ENCODE measurements around the gene HOXA4. TPM values are rescaled to one million over a fixed set of nuclear protein-coding genes. Genes with fewer than 3 reads are reported as not detected.

The HOXA4 gene
- total RNA-seq, 1 donor from 2014 or later: 0.15 TPM

- no peak for DNase-seq
- ATAC-seq: no peak
- intact Hi-C loops (cut with micrococcal nuclease): no loop called here
Observed at GRCh38 chr7:27124902-27125689, 5.5 kb downstream of the HOXA4 start.

GRCh38 chr7:27124096-27124901 is 6.3 kb downstream of the HOXA4 start:
- no peak for ATAC-seq
- intact Hi-C loops (cut with micrococcal nuclease): no loop called here
- DNase-seq: no peak

DNA sequence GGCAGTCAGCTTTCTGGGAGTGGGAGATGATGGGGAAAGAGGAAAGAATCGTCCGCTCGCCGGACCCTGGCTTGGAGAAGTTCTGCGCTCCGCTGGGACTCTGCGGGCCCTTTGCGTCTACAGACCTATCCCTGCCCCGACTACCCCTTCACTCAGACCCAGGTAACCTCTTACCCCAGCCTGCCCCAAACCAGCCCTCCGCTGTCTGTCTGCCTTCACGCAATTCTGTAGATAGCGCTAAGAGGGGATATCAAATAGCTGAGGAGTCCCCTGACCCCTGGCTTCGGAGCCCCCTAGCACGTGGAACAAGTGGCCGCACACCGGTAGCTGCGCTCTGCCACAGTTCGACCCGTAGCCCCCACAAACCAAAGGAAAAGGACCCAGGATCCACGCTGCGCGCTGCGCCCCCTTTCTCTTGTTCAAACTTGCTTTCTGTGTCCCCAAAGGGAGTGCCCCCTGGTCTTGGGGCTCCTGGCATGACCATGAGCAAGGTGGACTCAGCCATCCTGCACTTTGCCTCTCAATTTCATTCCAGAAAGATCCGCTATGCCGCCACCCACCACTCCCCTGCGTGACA is 7.0 kb downstream of the HOXA4 start:
- intact Hi-C loops (cut with micrococcal nuclease): no loop called here
- ATAC-seq (no peak), DNase-seq (no peak)

GRCh38 chr7:27123007-27123476 is 7.5 kb downstream of the HOXA4 start:
- no peak for ATAC-seq

DNA sequence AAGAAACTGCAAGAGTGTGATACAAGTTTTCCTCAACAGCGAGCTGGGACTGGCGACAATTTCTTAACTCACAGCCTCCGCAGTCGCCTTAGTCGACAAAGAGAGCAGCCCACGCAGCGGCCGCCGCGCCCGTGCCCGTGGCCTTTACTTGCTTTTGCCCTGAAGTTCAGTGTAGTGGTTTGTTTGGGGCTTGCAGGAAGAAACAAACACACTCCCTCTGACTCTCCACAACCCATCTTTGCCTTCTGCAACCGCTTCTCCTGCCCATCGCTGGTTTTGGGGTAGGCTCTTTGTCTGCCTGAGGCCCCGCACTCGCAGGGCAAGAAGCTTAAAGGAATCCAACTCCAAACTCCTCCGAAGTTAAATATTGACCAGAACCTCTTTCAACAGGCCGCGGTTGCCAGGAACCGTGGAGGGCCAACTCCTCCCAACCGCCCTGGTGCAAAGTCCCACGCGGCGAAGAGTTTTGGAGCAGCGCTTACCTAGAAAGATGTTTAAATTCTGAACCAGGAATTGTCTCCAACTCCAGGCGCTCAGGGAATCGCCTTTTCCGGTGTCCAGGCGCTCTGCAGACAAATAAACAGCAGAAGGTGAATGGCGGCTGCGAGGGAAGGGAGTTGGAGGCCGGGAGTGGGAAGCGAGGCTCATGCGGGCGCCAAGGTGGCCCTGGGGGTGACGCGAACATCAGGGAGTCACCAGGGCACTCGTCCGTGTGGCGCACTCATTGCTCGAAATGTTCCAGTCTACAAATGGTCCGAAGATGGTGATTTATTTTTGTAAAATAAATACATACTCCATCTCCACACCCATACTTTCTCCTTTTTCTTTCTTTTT is 8.3 kb downstream of the HOXA4 start:
- ATAC-seq (no peak), DNase-seq (no peak)
- intact Hi-C loops (cut with micrococcal nuclease): no loop called here

More at GRCh38 chr7:27123007-27123476, 7.5 kb downstream of the HOXA4 start:
- no peak for DNase-seq
- intact Hi-C loops (cut with micrococcal nuclease): no loop called here

- intact Hi-C loops (cut with micrococcal nuclease): no loop called here
- no peak for DNase-seq
- ATAC-seq: no peak
Observed at GRCh38 chr7:27121684-27122076, 8.9 kb downstream of the HOXA4 start.

DNA sequence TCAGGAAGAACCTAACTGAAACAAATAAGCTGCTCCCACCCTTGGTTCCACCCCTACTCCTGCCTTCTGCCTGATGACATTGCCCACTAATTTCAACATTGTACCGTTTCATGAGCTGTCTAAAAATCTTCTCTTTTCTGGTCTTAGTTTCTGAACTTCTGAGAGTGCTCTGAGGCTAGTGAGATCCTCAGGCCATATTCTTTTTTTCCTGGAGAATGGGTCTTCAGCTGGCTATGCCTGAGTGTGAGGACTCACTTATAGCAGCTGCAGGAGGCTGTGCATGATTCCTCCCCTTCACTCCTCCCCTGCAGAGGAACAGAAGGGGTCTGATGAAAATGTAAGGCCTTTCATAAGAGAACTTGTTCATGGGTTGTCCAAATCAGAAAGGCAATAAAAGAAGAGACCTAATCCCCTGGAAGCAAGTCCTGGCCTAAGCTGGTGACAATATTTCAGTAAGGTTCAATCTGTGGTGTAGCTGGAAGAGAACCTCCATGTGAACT is 11.1 kb downstream of the HOXA4 start:
- ATAC-seq (no peak), DNase-seq (no peak)
- intact Hi-C loops (cut with micrococcal nuclease): no loop called here

GRCh38 chr7:27118580-27118979 is 12.0 kb downstream of the HOXA4 start:
- no peak for ATAC-seq
- DNase-seq: no peak
- intact Hi-C loops (cut with micrococcal nuclease): no loop called here

- intact Hi-C loops (cut with micrococcal nuclease): no loop called here
- DNase-seq: no peak
Observed at GRCh38 chr7:27117887-27118491, 12.6 kb downstream of the HOXA4 start.

DNA sequence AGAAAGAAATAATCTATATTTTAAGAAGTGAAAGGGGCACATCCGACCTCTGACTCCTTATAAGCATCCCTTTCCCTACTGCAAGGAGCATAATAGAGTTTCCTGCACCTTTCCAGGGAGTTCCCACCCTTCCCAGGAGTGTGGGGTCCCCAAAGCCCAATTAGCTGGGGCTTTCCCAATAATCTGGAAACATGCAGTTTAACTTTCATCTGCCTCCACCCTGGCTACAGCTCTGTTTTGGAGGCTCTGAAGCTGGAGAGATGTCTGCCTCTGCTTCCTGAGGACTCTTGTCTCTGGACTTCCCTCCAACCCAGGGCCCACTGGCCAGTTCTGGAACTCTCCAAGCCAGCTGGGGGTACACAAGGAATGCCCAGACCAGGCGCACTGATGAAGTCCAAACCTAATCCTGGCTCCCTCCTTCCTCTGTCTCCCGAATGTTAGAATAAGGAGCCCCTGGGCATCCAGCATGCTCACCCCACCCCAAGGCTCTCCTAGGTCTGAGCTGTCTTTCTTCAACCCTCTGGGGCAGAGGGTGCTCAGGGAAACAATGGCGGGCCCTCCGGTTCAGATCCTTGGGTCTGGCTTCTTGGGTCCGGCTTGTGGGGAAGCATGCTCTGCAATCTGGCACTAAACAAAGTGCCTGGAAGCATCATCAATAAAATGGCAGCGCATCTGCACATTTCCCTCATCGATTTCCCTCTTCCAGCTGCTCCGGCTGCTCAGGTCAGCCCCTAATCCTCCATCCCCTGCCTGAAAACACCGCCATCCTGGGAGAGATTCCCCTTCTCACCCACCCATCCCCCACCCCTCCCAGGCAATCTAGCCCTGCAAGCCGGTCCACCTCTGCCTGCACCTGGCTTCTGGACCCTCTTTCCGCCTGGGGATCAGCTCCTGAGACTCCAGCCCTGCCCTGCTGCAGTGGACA is 13.3 kb downstream of the HOXA4 start:
- no peak for ATAC-seq
- no peak for DNase-seq
- intact Hi-C loops (cut with micrococcal nuclease): no loop called here

More at GRCh38 chr7:27117887-27118491, 12.6 kb downstream of the HOXA4 start:
- no peak for ATAC-seq

- ATAC-seq: no peak
- no peak for DNase-seq
- intact Hi-C loops (cut with micrococcal nuclease): no loop called here
Observed at GRCh38 chr7:27116031-27116961, 14.3 kb downstream of the HOXA4 start.

DNA sequence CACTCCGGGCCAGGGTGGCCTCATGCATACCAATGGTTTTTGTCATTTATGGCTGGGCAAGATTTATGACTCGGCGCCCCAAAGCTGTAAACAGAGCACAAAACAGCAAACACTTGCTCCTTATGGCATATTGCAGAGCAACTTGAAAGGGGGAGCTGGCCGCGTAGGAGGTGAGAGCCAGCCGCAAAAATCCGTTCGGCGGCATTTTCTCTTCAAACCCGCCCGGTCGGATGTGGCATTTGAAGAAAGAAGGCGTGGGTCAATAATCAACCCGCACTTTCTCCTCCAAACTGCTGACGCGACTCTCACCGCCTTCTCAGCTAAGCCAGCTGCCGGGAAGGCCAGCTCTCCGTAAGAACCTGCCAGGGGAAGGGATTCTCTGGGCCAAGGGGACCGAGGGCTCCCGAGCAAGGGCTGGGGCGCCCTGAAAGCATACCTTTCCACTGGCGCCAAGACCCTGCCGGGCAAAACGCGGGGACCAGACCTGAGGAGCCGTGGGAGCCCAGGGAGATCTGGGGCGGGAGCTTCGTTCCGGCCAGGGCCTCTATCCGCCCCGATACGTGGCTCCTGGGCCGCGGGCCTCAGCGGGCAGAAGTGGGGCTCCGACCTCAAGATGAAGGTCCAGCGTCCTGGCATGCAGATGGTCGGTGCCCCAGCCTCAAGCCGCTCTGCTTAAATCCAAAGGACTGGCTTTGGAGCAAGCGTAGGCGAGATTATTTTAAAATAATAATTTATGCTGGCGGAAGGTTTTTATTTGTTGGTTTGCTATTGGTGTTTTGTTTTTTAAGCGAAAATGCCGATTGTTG is 15.1 kb downstream of the HOXA4 start:
- ATAC-seq: no peak
- intact Hi-C loops (cut with micrococcal nuclease): no loop called here
- no peak for DNase-seq

- no peak for DNase-seq
- intact Hi-C loops (cut with micrococcal nuclease): no loop called here
- ATAC-seq: no peak
Observed at GRCh38 chr7:27114881-27115220, 15.7 kb downstream of the HOXA4 start.

GRCh38 chr7:27113991-27114769 is 16.4 kb downstream of the HOXA4 start:
- no peak for DNase-seq
- no peak for ATAC-seq
- intact Hi-C loops (cut with micrococcal nuclease): no loop called here
